NCI-H748 treated with DMSO at 0.1 percent for 48 hours (cell line): ENCODE measurements around the gene FOXP1.

Experiments
- DNase-seq: peaks from one replicate; lab custom pipeline; 2025; lab: John Stamatoyannopoulos, UW

Gene FOXP1

GRCh38 chr3:71144525-71145253, 438.8 kb downstream of the FOXP1 start:
- DNase-seq: no peak

GRCh38 chr3:71143493-71143892, 440.0 kb downstream of the FOXP1 start:
- no peak for DNase-seq

GRCh38 chr3:71142441-71143161, 440.9 kb downstream of the FOXP1 start:
- no peak for DNase-seq

GRCh38 chr3:71140477-71140876, 443.1 kb downstream of the FOXP1 start:
- no peak for DNase-seq

- DNase-seq: no peak
Observed at GRCh38 chr3:71139496-71139895, 444.0 kb downstream of the FOXP1 start.

- DNase-seq: no peak
Observed at GRCh38 chr3:71138410-71138809, 445.1 kb downstream of the FOXP1 start.

- no peak for DNase-seq
Observed at GRCh38 chr3:71136276-71136675, 447.3 kb downstream of the FOXP1 start.

- no peak for DNase-seq
Observed at GRCh38 chr3:71135373-71136088, 448.0 kb downstream of the FOXP1 start.

GRCh38 chr3:71134521-71134920, 449.0 kb downstream of the FOXP1 start:
- DNase-seq: no peak

- DNase-seq: no peak
Observed at GRCh38 chr3:71133865-71134264, 449.7 kb downstream of the FOXP1 start.

GRCh38 chr3:71132995-71133730, 450.4 kb downstream of the FOXP1 start:
- peak; percentile 81 for DNase-seq

GRCh38 chr3:71131375-71132314, 451.9 kb downstream of the FOXP1 start:
- DNase-seq: no peak

GRCh38 chr3:71130471-71131374, 452.8 kb downstream of the FOXP1 start:
- DNase-seq: peak; percentile 67

GRCh38 chr3:71129611-71130431, 453.7 kb downstream of the FOXP1 start:
- no peak for DNase-seq

GRCh38 chr3:71128961-71129360, 454.6 kb downstream of the FOXP1 start:
- DNase-seq: no peak

GRCh38 chr3:71127844-71128243, 455.7 kb downstream of the FOXP1 start:
- no peak for DNase-seq

- DNase-seq: no peak
Observed at GRCh38 chr3:71127052-71127831, 456.3 kb downstream of the FOXP1 start.

GRCh38 chr3:71125738-71126137, 457.8 kb downstream of the FOXP1 start:
- DNase-seq: no peak
